Fibroblast of pulmonary artery (primary cell): Measurements from ENCODE around the gene GPSM3.

Experiments used
- DNase-seq: peaks from one replicate; pipeline ENCODE4 v3.0.0-alpha.2; 2010; ENCODE audit warnings: low read depth
- H3K4me3 ChIP-seq: replicated peaks from 2 replicates; pipeline ENCODE4 v1.5.1; 2011; ENCODE audit warnings: low read depth, mild to moderate bottlenecking, control low read depth, low read length, moderate library complexity
- TF ChIP-seq, protein P1 (sequence below): IDR thresholded peaks from 2 replicates; pipeline ENCODE4 v1.5.1; 2011; ENCODE audit warnings: mild to moderate bottlenecking, control low read depth, low read length, inconsistent platforms; ENCODE audit errors: missing control alignments

GPSM3 gene

DNA sequence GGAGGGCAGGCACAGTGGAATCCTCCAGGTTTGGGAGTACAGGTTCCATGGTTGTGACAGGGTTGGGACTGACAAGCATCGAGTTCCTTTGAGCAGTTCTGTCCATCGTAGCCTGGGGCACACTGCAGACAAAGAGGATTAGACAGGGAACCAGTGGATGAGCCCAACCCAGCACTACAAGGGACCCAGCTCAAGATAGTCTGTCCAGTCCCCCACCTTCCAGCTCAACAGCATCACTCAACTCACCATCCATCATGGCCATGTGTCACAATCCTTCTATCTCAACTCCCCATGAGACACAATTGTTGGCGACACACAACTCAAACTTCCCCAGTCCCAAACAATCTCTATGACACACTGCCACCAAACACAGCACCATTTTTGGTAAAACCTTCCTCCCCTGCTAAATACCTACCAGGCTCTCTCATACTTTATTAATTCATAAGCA, 11.8 kb upstream of the GPSM3 start:
- DNase-seq: no peak
- H3K4me3 ChIP-seq: no peak overlapping the region
- TF ChIP-seq, protein P1, sequence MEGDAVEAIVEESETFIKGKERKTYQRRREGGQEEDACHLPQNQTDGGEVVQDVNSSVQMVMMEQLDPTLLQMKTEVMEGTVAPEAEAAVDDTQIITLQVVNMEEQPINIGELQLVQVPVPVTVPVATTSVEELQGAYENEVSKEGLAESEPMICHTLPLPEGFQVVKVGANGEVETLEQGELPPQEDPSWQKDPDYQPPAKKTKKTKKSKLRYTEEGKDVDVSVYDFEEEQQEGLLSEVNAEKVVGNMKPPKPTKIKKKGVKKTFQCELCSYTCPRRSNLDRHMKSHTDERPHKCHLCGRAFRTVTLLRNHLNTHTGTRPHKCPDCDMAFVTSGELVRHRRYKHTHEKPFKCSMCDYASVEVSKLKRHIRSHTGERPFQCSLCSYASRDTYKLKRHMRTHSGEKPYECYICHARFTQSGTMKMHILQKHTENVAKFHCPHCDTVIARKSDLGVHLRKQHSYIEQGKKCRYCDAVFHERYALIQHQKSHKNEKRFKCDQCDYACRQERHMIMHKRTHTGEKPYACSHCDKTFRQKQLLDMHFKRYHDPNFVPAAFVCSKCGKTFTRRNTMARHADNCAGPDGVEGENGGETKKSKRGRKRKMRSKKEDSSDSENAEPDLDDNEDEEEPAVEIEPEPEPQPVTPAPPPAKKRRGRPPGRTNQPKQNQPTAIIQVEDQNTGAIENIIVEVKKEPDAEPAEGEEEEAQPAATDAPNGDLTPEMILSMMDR: no peak

DNA sequence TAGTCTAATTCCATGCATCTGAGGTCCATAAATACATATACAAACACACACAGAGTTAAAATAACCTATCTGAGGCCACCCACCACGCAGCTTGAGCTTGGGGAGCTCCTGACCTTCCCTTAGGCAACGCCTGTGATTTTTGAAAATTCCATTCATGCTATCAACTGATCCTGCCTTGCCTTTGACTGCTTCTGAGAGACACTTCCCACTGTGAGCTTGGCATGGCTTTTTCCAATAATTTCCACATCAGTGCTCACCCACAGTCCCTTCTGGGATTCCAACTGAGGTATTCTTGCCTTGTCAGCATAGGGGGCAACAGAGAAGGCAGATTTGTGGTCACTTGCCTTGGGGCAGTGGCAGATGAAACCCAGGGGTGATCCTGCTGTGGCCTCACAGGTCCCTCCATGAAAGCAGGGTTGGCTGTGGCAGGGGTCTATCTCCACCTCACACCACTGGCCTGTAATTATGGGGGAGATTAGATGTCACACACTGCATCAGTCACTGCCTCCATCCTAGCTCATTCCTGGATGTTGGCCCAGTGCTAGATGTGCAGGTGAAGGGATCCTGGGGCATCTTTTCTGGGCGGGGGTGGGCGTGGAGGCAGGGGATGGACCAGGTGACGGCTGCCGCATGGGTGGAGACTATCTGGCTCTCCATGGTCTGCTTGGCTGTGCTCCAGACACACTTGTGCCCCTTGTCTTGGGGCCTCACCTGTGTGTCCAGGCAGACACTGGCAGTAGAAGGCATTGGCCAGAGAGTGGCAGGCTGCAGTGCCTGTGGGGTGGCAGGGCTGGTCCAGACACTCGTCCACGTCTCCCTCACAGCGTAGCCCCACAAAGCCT, 11.2 kb upstream of the GPSM3 start:
- H3K4me3 ChIP-seq: no peak overlapping the region
- TF ChIP-seq, protein P1: no peak
- no peak for DNase-seq

DNA sequence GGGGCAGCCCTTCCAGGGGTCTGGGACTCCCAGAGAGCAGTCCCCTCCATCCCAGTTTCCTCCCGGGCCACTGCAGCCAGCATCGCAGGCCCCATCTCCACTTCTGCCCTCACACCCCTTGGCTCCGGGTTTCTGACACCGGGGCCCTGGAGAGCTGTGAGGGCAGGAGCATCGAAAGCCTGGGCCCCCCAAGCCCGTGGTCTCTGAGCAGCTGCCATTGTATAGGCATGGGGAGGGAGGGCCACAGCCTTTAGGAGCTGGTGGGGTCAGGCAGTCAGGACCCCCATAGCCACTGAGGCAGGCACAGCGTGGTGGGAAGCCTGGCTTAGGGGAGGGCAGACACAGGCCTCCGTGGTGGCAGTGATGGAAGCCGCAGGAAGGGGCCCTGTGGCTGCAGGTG, 9.7 kb upstream of the GPSM3 start:
- TF ChIP-seq, protein P1: no peak
- H3K4me3 ChIP-seq: no peak overlapping the region
- DNase-seq: no peak

DNA sequence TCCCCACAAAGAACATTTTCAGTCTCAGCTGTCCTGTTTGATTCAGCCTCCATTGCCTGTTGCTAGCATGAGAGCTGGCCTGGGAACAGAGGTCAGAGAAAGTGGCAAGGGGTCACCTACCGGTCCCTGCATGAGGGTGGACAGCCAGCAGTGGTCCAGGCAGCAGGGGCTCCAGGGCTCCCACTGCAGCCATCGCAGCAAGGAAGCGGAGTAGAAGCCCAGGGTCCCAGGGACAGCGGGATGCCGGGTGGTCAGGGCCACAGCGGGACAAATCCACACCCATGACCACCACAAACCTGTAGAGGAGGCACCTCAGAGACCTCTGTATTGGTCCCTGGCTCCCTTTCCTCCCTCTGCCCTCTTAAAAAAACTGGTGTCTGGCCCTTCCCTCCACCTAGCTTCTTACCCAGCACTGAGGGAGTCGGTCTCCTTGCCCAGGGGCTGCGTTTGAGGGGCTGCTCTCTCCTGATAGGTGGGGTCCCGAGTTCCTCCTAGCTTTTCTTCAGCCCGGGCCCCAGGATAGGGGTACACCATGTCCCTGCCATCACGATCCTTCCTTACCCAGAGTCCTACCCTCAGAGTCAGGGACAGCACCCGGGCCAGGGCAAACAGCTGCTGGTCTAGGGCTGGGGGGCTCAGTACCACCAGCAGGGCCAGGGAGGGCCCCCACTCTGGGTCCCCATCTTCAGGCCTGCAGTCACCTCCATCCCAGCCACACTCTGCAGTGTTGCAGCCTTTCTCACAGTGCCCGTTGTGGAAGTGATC, 8.4 kb upstream of the GPSM3 start:
- no peak overlapping the region for H3K4me3 ChIP-seq
- no peak for DNase-seq
- TF ChIP-seq, protein P1: no peak

DNA sequence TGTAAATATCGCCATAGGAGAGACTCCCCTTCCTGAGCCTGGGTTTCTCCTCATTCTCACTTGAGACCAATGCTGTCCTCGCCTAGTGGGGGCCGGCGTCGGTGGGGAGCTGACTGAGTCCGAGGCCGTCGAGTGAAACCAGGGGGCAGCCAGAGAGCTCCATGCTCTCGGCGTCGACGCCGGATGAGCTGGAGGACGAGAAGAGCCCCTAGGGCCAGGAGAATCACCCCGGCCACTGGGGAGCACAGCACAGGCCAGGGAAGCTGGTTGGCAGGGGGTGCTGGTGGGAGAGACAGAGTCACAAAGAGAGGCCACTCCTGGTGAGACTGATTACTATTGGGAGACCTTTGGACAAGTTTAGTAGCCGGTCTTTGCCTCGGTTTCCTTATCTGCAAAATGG, 6.4 kb upstream of the GPSM3 start:
- no peak for DNase-seq
- H3K4me3 ChIP-seq: no peak overlapping the region
- TF ChIP-seq, protein P1: no peak

DNA sequence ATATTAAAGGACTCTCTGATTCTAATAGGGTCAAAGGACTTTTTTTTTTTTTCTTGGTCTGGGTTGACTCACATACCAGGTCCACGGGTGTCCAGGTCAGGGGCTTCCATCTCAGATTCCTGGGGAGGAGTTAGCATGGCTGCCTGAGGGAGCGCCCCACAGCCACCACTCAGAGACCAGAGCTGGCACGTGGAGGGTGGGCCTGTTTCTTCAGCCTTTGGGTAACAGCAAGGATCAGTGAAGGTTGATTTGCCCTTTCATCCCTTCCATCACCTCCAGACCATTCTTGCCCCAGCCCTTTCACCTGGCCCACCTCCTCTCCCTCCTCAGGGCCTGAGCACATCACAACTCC, 5.9 kb upstream of the GPSM3 start:
- H3K4me3 ChIP-seq: no peak overlapping the region
- no peak for DNase-seq
- TF ChIP-seq, protein P1: no peak
